Gastrocnemius medialis (tissue), 4 donors: ENCODE results near the gene SLC24A1. TPM values are rescaled to one million over a fixed set of nuclear protein-coding genes. Genes with fewer than 3 reads are reported as not detected.
"Not testable (repeated sequence)": the region's sequence is repeated elsewhere in the genome, so short reads cannot be mapped to it uniquely, and the experiment has no call there.

Source experiments
- ATAC-seq, 2 donors: fragments of 150-250 bp; one replicate each; pipeline ENCODE4 v1.9.1; 2016
- DNase-seq, 2 donors: peaks; one replicate each; pipeline ENCODE4 v3.0.0-alpha.2; 2019
- H3K27ac ChIP-seq, 4 donors: fragments of 200-600 bp; sonication (generic); 1 replicate in 1 of 4; 2 replicates in 3 of 4; pipeline ENCODE4 v1.5.1; 2016 to 2018; ENCODE audit warnings: mild to moderate bottlenecking in 2 of 4, moderate library complexity in 1 of 4
- H3K27me3 ChIP-seq, 3 donors: fragments of 200-600 bp; sonication (generic) in 2 of 3; 1 replicate in 1 of 3; 2 replicates in 2 of 3; pipeline versions ENCODE4 v1.5.1 to v1.6.0; 2016 to 2019; ENCODE audit warnings: mild to moderate bottlenecking in 1 of 3, moderate library complexity in 1 of 3
- H3K36me3 ChIP-seq, 2 donors: fragments of 200-600 bp; sonication (generic) in 1 of 2; one replicate each; pipeline ENCODE4 v1.5.1; 2017 to 2018
- H3K4me1 ChIP-seq, 2 donors: fragments of 200-600 bp; sonication (generic) in 1 of 2; one replicate each; pipeline ENCODE4 v1.5.1; 2016 to 2017; ENCODE audit warnings: mild to moderate bottlenecking in 2 of 2
- H3K4me3 ChIP-seq, 4 donors: fragments of 200-600 bp; sonication (generic) in 3 of 4; 1 replicate in 1 of 4; 2 replicates in 3 of 4; pipeline ENCODE4 v1.5.1; 2016 to 2019; ENCODE audit warnings: mild to moderate bottlenecking in 2 of 4
- H3K9me3 ChIP-seq, 3 donors: fragments of 200-600 bp; sonication (generic) in 2 of 3; 1 replicate in 1 of 3; 2 replicates in 2 of 3; pipeline ENCODE4 v1.5.1; 2016 to 2019
- POLR2A ChIP-seq, 2 donors: fragments of 450-650 bp; IDR thresholded peaks; one replicate each; pipeline ENCODE4 v1.6.1; 2017; ENCODE audit warnings: antibody characterized with exemption in 2 of 2, mild to moderate bottlenecking in 2 of 2, moderate library complexity in 2 of 2
- in situ Hi-C, 4 donors: fragments of 200-750 bp; cut with MboI; loops; one replicate each; pipeline versions ENCODE4 v1.15.0 to v1.8.0; 2017; ENCODE audit warnings: low sequenced_read_pairs in 4 of 4
- intact Hi-C: fragments of 100-400 bp; cut with DNase I; formaldehyde crosslinking; loops from one replicate; pipeline ENCODE4 v1.15.1; 2023; ENCODE audit warnings: low total_unique reads
- total RNA-seq, 4 donors: library from RNA; depleted of rRNA; stranded (reverse); fragments of >200 nt; gene quantifications; one replicate each; pipeline versions ENCODE4 v1.1.0 to v1.2.3, GENCODE V29; 2016
- TF ChIP-seq, protein P1 (sequence below), 5 experiments: fragments of 450-650 bp in 3 of 5; fragments of 200-600 bp in 2 of 5; sonication (generic) in 2 of 5; IDR thresholded peaks in 4 of 5; conservative IDR thresholded peaks in 1 of 5; 1 replicate in 4 of 5; 2 replicates in 1 of 5; pipeline ENCODE4 v1.5.1; 2016 to 2019; ENCODE audit warnings: antibody characterized with exemption in 5 of 5, mild to moderate bottlenecking in 3 of 5, moderate library complexity in 3 of 5

SLC24A1 gene
- total RNA-seq, 4 donors from 2014 or later, result 0.41 to 0.81 (median 0.69) TPM

DNA sequence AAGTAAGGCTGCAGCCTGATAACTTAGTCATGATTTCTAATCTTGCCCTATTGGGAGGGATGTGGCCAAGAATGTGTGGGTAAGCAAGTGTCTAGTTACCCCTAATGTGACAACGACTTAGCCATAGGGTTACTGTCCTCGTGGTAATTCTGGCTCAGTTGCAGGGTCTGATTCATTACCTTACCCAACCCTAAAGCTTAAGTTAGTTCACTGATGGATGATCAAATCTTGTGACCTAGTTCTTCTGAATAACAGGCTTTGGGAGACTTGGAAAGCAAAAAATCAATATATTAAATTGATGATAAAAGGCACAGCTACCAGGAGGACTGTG, 9.2 kb upstream of the SLC24A1 start:
- in situ Hi-C loops (no loop called here), intact Hi-C loops (loop anchor here (5.0 to 10.0 kb wide), 3 partner anchors 180 to 478 kb away; partner anchors contain the start of genes DENND4A, PDCD7 and RNU5B-1)
- peak overlapping the region; percentile 89 to 96 (median 95) for H3K27ac ChIP-seq
- ATAC-seq, result peak; percentile 13 to 63
- H3K27me3 ChIP-seq, result no peaks in the 10 kb centered on the region
- H3K4me1 ChIP-seq, result peaks cover 25 to 29% of the 10 kb centered on the region in 2 donors
- H3K4me3 ChIP-seq, result no peak overlapping the region
- DNase-seq, result peak in 1 of 2 donors; percentile 31
- H3K9me3 ChIP-seq, result no peaks in the 10 kb centered on the region
- no peaks in the 10 kb centered on the region for H3K36me3 ChIP-seq
- TF ChIP-seq, protein P1, sequence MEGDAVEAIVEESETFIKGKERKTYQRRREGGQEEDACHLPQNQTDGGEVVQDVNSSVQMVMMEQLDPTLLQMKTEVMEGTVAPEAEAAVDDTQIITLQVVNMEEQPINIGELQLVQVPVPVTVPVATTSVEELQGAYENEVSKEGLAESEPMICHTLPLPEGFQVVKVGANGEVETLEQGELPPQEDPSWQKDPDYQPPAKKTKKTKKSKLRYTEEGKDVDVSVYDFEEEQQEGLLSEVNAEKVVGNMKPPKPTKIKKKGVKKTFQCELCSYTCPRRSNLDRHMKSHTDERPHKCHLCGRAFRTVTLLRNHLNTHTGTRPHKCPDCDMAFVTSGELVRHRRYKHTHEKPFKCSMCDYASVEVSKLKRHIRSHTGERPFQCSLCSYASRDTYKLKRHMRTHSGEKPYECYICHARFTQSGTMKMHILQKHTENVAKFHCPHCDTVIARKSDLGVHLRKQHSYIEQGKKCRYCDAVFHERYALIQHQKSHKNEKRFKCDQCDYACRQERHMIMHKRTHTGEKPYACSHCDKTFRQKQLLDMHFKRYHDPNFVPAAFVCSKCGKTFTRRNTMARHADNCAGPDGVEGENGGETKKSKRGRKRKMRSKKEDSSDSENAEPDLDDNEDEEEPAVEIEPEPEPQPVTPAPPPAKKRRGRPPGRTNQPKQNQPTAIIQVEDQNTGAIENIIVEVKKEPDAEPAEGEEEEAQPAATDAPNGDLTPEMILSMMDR (IDR thresholded peaks at IDR 0.05 in 4 of 5, conservative IDR thresholded peaks at IDR 0.05 in 1 of 5), result no peak
- TF ChIP-seq POLR2A (IDR thresholded peaks at IDR 0.05), result no peak

DNA sequence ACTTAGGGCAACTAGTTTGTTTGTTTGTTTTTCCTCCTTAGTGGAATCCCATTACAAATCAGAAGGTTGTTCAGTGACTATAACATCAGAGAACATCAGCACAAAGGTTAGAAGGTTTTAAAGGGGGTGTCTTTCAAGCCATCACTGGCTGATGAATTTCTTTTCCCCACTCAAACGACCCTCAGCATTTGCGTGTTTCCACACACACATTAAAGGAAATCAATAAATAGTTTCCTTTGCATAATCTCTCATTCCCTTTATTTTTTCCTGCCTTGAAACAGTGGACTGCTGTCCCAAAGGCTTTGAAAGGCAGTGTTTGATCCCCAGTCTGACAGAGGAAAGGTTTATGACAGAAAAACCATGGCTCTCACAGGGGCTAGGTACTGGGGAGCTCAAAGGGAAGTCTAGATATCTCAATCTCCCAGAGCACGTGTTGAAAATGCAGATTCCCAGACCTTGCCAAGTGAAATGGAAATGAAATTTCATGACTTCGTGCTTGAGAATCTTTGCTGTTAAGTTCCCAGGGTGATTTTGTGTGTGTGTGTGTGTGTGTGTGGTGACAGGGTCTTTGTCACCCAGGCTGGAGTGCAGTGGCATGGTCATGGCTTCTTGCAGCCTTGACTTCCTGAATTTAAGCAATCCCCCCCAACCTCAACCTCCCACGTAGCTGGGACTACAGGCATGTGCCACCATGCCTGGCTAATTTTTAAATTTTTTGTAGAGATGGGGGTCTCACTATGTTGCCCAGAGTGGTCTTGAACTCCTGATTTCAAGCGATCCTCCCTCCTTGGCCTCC, 8.6 kb upstream of the SLC24A1 start:
- ATAC-seq (no peak), DNase-seq (no peak)
- Histone ChIP-seq H3K27ac (peak overlapping the region in 3 of 4 donors; percentile 8 to 89 (median 50)), H3K4me3 (no peak overlapping the region), H3K27me3 (no peaks in the 10 kb centered on the region), H3K4me1 (peaks cover 25 to 29% of the 10 kb centered on the region in 2 donors), H3K9me3 (no peaks in the 10 kb centered on the region), H3K36me3 (no peaks in the 10 kb centered on the region)
- TF ChIP-seq, protein P1 (IDR thresholded peaks at IDR 0.05 in 4 of 5, conservative IDR thresholded peaks at IDR 0.05 in 1 of 5), result no peak
- no peak for TF ChIP-seq POLR2A (IDR thresholded peaks at IDR 0.05)
- intact Hi-C loops (loop anchor here (5.0 to 10.0 kb wide), 3 partner anchors 179 to 478 kb away; partner anchors contain the start of genes DENND4A, PDCD7 and RNU5B-1), in situ Hi-C loops (no loop called here)

DNA sequence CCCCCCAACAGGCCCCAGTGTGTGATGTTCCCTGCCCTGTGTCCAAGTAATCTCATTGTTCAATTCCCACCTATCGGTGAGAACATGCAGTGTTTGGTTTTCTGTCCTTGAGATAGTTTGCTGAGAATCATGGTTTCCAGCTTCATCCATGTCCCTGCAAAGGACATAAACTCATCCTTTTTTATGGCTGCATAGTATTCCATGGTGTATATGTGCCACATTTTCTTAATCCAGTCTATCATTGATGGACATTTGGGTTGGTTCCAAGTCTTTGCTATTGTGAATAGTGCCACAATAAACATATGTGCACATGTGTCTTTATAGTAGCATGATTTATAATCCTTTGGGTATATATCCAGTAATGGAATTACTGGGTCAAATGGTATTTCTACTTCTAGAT, 5.9 kb upstream of the SLC24A1 start:
- H3K4me3 ChIP-seq, in situ Hi-C loops, ATAC-seq, H3K36me3 ChIP-seq, H3K9me3 ChIP-seq, DNase-seq, H3K27ac ChIP-seq, H3K27me3 ChIP-seq: not testable (repeated sequence)
- intact Hi-C loops, result loop anchor here (10.0 kb wide), 2 partner anchors 311 to 481 kb away; partner anchors contain the start of genes PDCD7 and RNU5B-1
- peaks cover 12 to 18% of the 10 kb centered on the region in 2 donors for H3K4me1 ChIP-seq

DNA sequence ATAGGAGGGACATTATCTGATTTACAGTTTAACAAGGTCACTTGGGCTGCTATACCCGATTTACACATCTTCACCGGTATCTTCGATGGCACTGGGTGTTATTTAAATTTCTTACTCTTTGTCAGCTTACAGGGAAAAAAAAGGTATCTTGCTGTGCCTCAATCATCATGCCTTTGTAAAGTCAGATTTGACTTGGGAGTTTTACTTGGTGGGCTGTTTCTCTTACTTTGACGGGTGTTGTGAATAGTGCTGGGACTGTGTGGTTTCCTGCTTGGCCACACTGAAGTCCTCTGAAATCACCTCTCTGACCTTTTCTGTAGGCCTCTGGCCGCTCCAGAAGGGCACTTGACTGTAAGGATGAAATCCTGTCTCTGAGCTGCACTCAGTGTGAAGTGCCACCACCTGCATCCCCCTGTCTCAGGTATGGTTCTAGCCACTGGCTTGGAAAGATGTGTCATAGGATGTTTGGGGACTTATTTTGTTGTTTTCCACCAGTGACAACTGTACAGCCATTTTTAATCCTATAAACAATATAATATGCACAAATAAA, 3.1 kb upstream of the SLC24A1 start:
- no peak for DNase-seq
- Histone ChIP-seq H3K9me3 (no peaks in the 10 kb centered on the region), H3K36me3 (no peaks in the 10 kb centered on the region), H3K4me1 (no peaks in the 10 kb centered on the region), H3K27ac (no peak overlapping the region), H3K4me3 (no peak overlapping the region), H3K27me3 (no peaks in the 10 kb centered on the region)
- TF ChIP-seq POLR2A (IDR thresholded peaks at IDR 0.05), result no peak
- in situ Hi-C loops, result no loop called here
- no peak for ATAC-seq
- intact Hi-C loops, result loop anchor here (10.0 kb wide), 2 partner anchors 314 to 484 kb away; partner anchors contain the start of genes PDCD7 and RNU5B-1

DNA sequence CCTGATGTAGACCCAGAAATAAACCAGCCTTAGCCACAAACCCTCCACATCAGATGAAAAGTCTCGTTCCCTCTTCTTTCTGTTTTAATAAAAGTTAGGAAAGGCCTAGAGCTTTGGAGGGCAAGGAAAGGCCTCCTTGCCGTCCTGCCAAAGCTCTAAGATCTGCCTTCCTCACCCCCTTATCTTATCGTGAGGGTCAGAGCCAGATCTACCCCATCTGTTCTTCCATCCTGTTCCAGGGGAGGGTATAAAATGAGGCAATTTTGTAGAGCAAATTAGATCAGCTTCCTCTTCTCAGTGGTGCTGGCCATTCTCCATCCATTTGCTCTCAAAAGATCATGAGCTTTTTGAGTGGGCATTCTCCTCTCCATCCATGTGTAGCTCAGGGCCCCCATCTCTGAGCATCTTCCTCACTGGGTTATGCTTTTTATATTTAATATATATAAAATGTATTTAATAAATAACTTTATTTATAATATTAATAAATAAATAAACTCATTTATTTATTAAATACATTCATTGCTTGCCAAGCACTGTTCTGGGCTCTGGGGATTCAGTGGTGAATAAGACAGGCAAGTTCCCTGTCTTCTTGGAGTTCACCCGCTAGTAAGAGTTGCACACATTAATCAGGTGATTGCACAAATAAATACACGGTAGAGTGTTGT, 2.0 kb upstream of the SLC24A1 start:
- TF ChIP-seq POLR2A (IDR thresholded peaks at IDR 0.05), result no peak
- TF ChIP-seq, protein P1 (IDR thresholded peaks at IDR 0.05 in 4 of 5, conservative IDR thresholded peaks at IDR 0.05 in 1 of 5), result no peak
- Histone ChIP-seq H3K27ac (no peak overlapping the region), H3K4me1 (no peaks in the 10 kb centered on the region), H3K4me3 (no peak overlapping the region), H3K36me3 (no peaks in the 10 kb centered on the region), H3K9me3 (no peaks in the 10 kb centered on the region), H3K27me3 (no peaks in the 10 kb centered on the region)
- ATAC-seq (no peak), DNase-seq (no peak)
- intact Hi-C loops, result loop anchor here (10.0 kb wide), 2 partner anchors 315 to 485 kb away; partner anchors contain the start of genes PDCD7 and RNU5B-1
- in situ Hi-C loops, result no loop called here
